Natural killer cell (primary cell): ENCODE measurements around the gene SARNP. TPM values are rescaled to one million over a fixed set of nuclear protein-coding genes. Genes with fewer than 3 reads are reported as not detected.
A peak's percentile ranks its signal among the peaks of the same experiment; 100 is the strongest.

Experiments
- ATAC-seq, 3 donors: fragments of 150-1000 bp in 2 of 3; fragments of 200-7000 bp in 1 of 3; cut with Tn5 transposase; 1 replicate in 1 of 3; 2 replicates in 2 of 3; pipeline ENCODE4 v1.10.0; 2021; ENCODE audit warnings: mild to moderate bottlenecking in 2 of 3, moderate library complexity in 2 of 3
- DNase-seq, 2 donors: peaks; one replicate each; pipeline versions ENCODE4 v3.0.0 to v3.0.0-alpha.2; 2013 to 2021; ENCODE audit warnings: mixed read lengths in 1 of 2
- H3K27ac ChIP-seq: one replicate; pipeline ENCODE4 v1.5.1; 2013; ENCODE audit warnings: mild to moderate bottlenecking, low read length
- H3K27me3 ChIP-seq: one replicate; pipeline ENCODE4 v1.6.1; 2013; ENCODE audit warnings: low read length; ENCODE audit not compliant: control insufficient read depth, insufficient read depth
- H3K36me3 ChIP-seq: one replicate; pipeline ENCODE4 v1.6.1; 2013; ENCODE audit warnings: low read length; ENCODE audit not compliant: control insufficient read depth, insufficient read depth
- H3K4me1 ChIP-seq: one replicate; pipeline ENCODE4 v1.6.1; 2013; ENCODE audit warnings: low read length; ENCODE audit not compliant: control insufficient read depth, insufficient read depth
- H3K4me3 ChIP-seq: one replicate; pipeline ENCODE4 v1.5.1; 2013; ENCODE audit warnings: low read length
- H3K9me3 ChIP-seq: one replicate; pipeline ENCODE4 v1.6.1; 2013; ENCODE audit warnings: low read length; ENCODE audit not compliant: control insufficient read depth, insufficient read depth
- H3K27ac Mint-ChIP-seq, 2 donors: one replicate each; pipeline ENCODE4 v1.8.0; 2022; ENCODE audit warnings: mild to moderate bottlenecking in 2 of 2, mixed read lengths in 2 of 2, moderate library complexity in 1 of 2
- H3K27me3 Mint-ChIP-seq, 2 donors: one replicate each; pipeline ENCODE4 v1.8.0; 2022; ENCODE audit warnings: low read depth in 2 of 2, mixed read lengths in 2 of 2
- H3K36me3 Mint-ChIP-seq: one replicate; pipeline ENCODE4 v1.8.0; 2022; ENCODE audit warnings: mixed read lengths
- H3K4me1 Mint-ChIP-seq, 2 donors: one replicate each; pipeline ENCODE4 v1.8.0; 2022; ENCODE audit warnings: mixed read lengths in 2 of 2
- H3K4me3 Mint-ChIP-seq: one replicate; pipeline ENCODE4 v1.8.0; 2022; ENCODE audit warnings: mild to moderate bottlenecking, moderate library complexity, mixed read lengths
- H3K9me3 Mint-ChIP-seq, 2 donors: one replicate each; pipeline ENCODE4 v1.8.0; 2022; ENCODE audit warnings: mixed read lengths in 2 of 2
- WGBS: methylation state at CpG from one replicate; pipeline ENCODE4 v1.1.7; 2013; ENCODE audit warnings: missing lambda C conversion rate; ENCODE audit not compliant: insufficient coverage; 5-methylcytosine and 5-hydroxymethylcytosine counted together
- intact Hi-C: fragments of 100-400 bp; cut with micrococcal nuclease; formaldehyde crosslinking; loops from one replicate; pipeline ENCODE4 v1.14.2; 2022
- total RNA-seq, 4 donors: library from RNA; stranded (reverse); fragments of 120-200 nt in 1 of 4; gene quantifications; one replicate each; pipeline versions ENCODE4 v1.2.3 to v1.2.4, GENCODE V29; 2013 to 2022
- TF ChIP-seq, protein P1 (sequence below): fragments of 200-600 bp; IDR thresholded peaks from one replicate; pipeline ENCODE4 v1.8.0; 2022; ENCODE audit warnings: antibody characterized with exemption

Gene SARNP
- total RNA-seq, 3 donors from 2014 or later (not counting 1 experiment from before 2014, with no cell fraction given): 50.5 to 57.0 (median 51.2) TPM

DNA sequence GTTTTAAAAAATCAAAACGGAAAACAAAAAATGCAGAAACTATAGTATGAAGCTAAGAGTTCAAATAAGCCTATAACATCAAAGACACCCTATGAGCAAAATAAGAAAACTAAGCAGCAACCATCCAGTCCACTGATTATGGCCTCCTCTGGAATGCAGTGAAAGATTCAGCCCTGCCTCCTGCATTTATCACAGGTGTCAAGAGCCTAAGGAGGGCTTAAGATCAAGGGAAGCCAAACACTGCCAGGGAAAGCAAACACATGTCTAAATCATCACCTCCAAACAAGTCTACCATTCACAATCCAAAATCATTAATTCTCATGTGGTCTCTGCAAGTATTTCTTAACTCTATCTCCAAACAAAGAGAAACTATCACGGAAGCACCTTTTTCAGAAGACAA is 28.4 kb downstream of the SARNP start:
- H3K9me3 ChIP-seq: no peaks in the 10 kb centered on the region
- no peaks in the 10 kb centered on the region for H3K27me3 Mint-ChIP-seq
- 100% methylated on average over 1 of the region's 2 CpGs for WGBS
- no peak overlapping the region for H3K4me3 ChIP-seq
- ATAC-seq (no peak), DNase-seq (no peak)
- no peaks in the 10 kb centered on the region for H3K4me1 ChIP-seq
- no peaks in the 10 kb centered on the region for H3K27me3 ChIP-seq
- no peaks in the 10 kb centered on the region for H3K4me1 Mint-ChIP-seq
- no peak overlapping the region for H3K4me3 Mint-ChIP-seq
- H3K36me3 ChIP-seq: peaks cover 69% of the 10 kb centered on the region
- no peaks in the 10 kb centered on the region for H3K9me3 Mint-ChIP-seq
- no peak overlapping the region for H3K27ac Mint-ChIP-seq
- TF ChIP-seq, protein P1, sequence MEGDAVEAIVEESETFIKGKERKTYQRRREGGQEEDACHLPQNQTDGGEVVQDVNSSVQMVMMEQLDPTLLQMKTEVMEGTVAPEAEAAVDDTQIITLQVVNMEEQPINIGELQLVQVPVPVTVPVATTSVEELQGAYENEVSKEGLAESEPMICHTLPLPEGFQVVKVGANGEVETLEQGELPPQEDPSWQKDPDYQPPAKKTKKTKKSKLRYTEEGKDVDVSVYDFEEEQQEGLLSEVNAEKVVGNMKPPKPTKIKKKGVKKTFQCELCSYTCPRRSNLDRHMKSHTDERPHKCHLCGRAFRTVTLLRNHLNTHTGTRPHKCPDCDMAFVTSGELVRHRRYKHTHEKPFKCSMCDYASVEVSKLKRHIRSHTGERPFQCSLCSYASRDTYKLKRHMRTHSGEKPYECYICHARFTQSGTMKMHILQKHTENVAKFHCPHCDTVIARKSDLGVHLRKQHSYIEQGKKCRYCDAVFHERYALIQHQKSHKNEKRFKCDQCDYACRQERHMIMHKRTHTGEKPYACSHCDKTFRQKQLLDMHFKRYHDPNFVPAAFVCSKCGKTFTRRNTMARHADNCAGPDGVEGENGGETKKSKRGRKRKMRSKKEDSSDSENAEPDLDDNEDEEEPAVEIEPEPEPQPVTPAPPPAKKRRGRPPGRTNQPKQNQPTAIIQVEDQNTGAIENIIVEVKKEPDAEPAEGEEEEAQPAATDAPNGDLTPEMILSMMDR: no peak
- peaks cover 24% of the 10 kb centered on the region for H3K36me3 Mint-ChIP-seq
- H3K27ac ChIP-seq: no peak overlapping the region
- intact Hi-C loops: no loop called here

DNA sequence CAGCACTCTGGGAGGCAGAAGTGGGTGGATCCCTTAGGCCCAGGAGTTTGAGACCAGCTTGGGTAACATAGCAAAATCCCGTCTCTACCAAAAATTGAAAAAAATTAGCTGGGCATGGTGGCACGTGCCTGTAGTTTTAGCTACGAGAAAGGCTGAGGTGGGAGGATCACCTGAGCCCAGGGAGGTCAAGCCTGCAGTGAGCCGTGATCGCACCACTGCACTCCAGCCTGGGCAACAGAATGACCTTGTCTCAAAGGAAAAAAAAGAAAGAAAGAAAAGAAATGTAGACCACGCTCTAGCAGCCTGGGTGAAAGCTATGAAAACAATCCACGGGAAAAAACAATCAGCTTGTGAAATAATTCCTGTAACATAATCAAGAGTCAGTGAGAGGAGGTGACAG is 29.0 kb downstream of the SARNP start:
- WGBS: 98% methylated on average over 7 of the region's 7 CpGs
- TF ChIP-seq, protein P1: no peak
- Mint-ChIP-seq H3K27ac (no peak overlapping the region), H3K36me3 (peaks cover 19% of the 10 kb centered on the region), H3K4me1 (no peaks in the 10 kb centered on the region), H3K9me3 (no peaks in the 10 kb centered on the region), H3K27me3 (no peaks in the 10 kb centered on the region), H3K4me3 (no peak overlapping the region)
- Histone ChIP-seq H3K4me1 (no peaks in the 10 kb centered on the region), H3K27ac (no peak overlapping the region), H3K27me3 (no peaks in the 10 kb centered on the region), H3K4me3 (no peak overlapping the region), H3K36me3 (peaks cover 68% of the 10 kb centered on the region), H3K9me3 (no peaks in the 10 kb centered on the region)
- intact Hi-C loops: no loop called here
- DNase-seq (no peak), ATAC-seq (no peak)

DNA sequence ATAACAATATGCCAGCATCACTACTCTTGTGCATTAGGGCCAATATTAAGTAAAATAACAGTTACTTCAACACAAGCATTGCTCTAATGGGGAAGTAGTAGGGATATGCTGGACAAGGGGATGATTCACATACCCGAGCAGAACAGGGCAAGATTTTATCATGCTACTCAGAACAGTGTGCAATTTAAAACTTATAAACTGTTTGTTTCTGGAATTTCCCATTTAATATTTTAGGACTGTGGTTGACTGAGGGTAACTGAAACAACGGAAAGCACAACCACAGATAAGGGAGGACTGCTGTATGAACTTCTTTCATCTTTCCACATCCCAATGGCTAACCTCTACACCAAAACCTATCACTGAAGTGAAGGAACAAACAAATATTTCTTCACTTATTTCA is 36.8 kb downstream of the SARNP start:
- Histone ChIP-seq H3K27ac (no peak overlapping the region), H3K4me3 (no peak overlapping the region), H3K4me1 (peaks cover 3% of the 10 kb centered on the region), H3K36me3 (peaks cover 46% of the 10 kb centered on the region), H3K27me3 (no peaks in the 10 kb centered on the region), H3K9me3 (no peaks in the 10 kb centered on the region)
- Mint-ChIP-seq H3K27ac (no peak overlapping the region), H3K4me3 (no peak overlapping the region), H3K9me3 (no peaks in the 10 kb centered on the region), H3K27me3 (no peaks in the 10 kb centered on the region), H3K36me3 (peaks cover under 1% of the 10 kb centered on the region), H3K4me1 (no peaks in the 10 kb centered on the region)
- no peak for ATAC-seq
- peak in 1 of 2 donors; percentile 13 for DNase-seq
- intact Hi-C loops: no loop called here
- 60% methylated on average over 1 of the region's 2 CpGs for WGBS
- TF ChIP-seq, protein P1: no peak

DNA sequence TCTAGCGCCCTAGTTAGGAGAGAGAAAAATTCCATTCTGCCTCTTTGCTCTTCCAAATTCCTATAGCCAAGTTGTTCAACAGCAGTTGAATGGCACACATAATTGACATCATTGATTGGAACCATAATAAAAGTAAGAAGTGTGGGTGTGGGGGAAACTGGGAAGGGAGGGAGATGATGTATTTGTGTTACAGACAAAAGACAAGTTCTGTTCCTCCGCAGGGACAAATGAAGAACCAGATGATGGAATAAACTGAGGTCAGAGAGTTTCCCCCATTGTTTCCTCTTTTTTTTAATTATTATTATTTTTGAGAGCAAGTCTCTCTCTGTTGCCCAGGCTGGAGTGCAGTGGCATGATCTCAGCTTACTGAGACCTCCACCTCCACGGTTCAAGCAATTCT is 39.7 kb downstream of the SARNP start:
- no peak for ATAC-seq
- H3K36me3 ChIP-seq: peaks cover 22% of the 10 kb centered on the region
- Mint-ChIP-seq H3K27ac (peak overlapping the region in 1 of 2 donors; percentile 26), H3K9me3 (no peaks in the 10 kb centered on the region), H3K27me3 (no peaks in the 10 kb centered on the region), H3K4me3 (no peak overlapping the region), H3K4me1 (peaks cover 0 to 6% of the 10 kb centered on the region in 2 donors), H3K36me3 (no peaks in the 10 kb centered on the region)
- H3K27me3 ChIP-seq: no peaks in the 10 kb centered on the region
- peaks cover 3% of the 10 kb centered on the region for H3K4me1 ChIP-seq
- TF ChIP-seq, protein P1: no peak
- intact Hi-C loops: no loop called here
- no peaks in the 10 kb centered on the region for H3K9me3 ChIP-seq
- H3K27ac ChIP-seq: no peak overlapping the region
- H3K4me3 ChIP-seq: no peak overlapping the region
- WGBS: 100% methylated on average over 1 of the region's 3 CpGs
- DNase-seq: no peak
